Tibial artery (tissue), 4 donors: ENCODE data around the gene JAKMIP1.

Experiments
- DNase-seq, 2 donors: peaks; one replicate each; pipeline ENCODE4 v3.0.0-alpha.2; 2019
- H3K27ac ChIP-seq, 2 donors: fragments of 200-600 bp; sonication (generic) in 1 of 2; 1 replicate in 1 of 2; 2 replicates in 1 of 2; pipeline ENCODE4 v1.5.1; 2018 to 2019; ENCODE audit warnings: mild to moderate bottlenecking in 1 of 2
- H3K27me3 ChIP-seq, 2 donors: fragments of 200-600 bp; sonication (generic) in 1 of 2; one replicate each; pipeline versions ENCODE4 v1.5.1 to v1.6.0; 2016 to 2019
- H3K36me3 ChIP-seq, 3 donors: fragments of 200-600 bp; sonication (generic) in 2 of 3; one replicate each; pipeline ENCODE4 v1.5.1; 2016 to 2019; ENCODE audit warnings: mild to moderate bottlenecking in 2 of 3
- H3K4me1 ChIP-seq, 4 donors: fragments of 200-600 bp; sonication (generic) in 2 of 4; 1 replicate in 3 of 4; 2 replicates in 1 of 4; pipeline ENCODE4 v1.5.1; 2016 to 2019
- H3K4me3 ChIP-seq, 2 donors: fragments of 200-600 bp; sonication (generic) in 1 of 2; 1 replicate in 1 of 2; 2 replicates in 1 of 2; pipeline ENCODE4 v1.5.1; 2018 to 2019; ENCODE audit warnings: mild to moderate bottlenecking in 2 of 2
- H3K9me3 ChIP-seq, 3 donors: fragments of 200-600 bp; sonication (generic) in 1 of 3; one replicate each; pipeline ENCODE4 v1.5.1; 2016 to 2019
- CTCF ChIP-seq, 2 experiments: fragments of 200-600 bp in 1 of 2; fragments of 450-650 bp in 1 of 2; IDR thresholded peaks; one replicate each; pipeline ENCODE4 v1.5.1; 2017 to 2019; ENCODE audit warnings: antibody characterized with exemption in 2 of 2, mild to moderate bottlenecking in 1 of 2, moderate library complexity in 1 of 2
- intact Hi-C: fragments of 100-400 bp; cut with DNase I; formaldehyde crosslinking; loops from one replicate; pipeline ENCODE4 v1.15.0; 2023; ENCODE audit warnings: low total_unique reads

JAKMIP1 gene

GRCh38 chr4:6055436-6055835 is 144.9 kb downstream of the JAKMIP1 start:
- no peak for DNase-seq
- intact Hi-C loops = no loop called here
- Histone ChIP-seq H3K36me3 (no peaks in the 10 kb centered on the region), H3K4me3 (no peak overlapping the region), H3K4me1 (no peaks in the 10 kb centered on the region), H3K27me3 (peaks cover 0 to 6% of the 10 kb centered on the region in 2 donors), H3K27ac (no peak overlapping the region), H3K9me3 (peaks cover 6 to 42% (median 34%) of the 10 kb centered on the region in 3 donors)
- no peak for TF ChIP-seq CTCF (IDR thresholded peaks at IDR 0.05)

- no peak for TF ChIP-seq CTCF (IDR thresholded peaks at IDR 0.05)
- DNase-seq = no peak
- Histone ChIP-seq H3K9me3 (peaks cover 6 to 39% (median 30%) of the 10 kb centered on the region in 3 donors), H3K27ac (no peak overlapping the region), H3K27me3 (peaks cover 0 to 7% of the 10 kb centered on the region in 2 donors), H3K4me3 (no peak overlapping the region), H3K36me3 (no peaks in the 10 kb centered on the region), H3K4me1 (no peaks in the 10 kb centered on the region)
- intact Hi-C loops = no loop called here
Measured at GRCh38 chr4:6055030-6055429, 145.3 kb downstream of the JAKMIP1 start.

- H3K9me3 ChIP-seq = peaks cover 6 to 32% (median 23%) of the 10 kb centered on the region in 3 donors
- intact Hi-C loops = no loop called here
- peaks cover 0 to 7% of the 10 kb centered on the region in 2 donors for H3K27me3 ChIP-seq
- H3K4me3 ChIP-seq = no peak overlapping the region
- no peak for TF ChIP-seq CTCF (IDR thresholded peaks at IDR 0.05)
- DNase-seq = no peak
- no peaks in the 10 kb centered on the region for H3K4me1 ChIP-seq
- no peaks in the 10 kb centered on the region for H3K36me3 ChIP-seq
- no peak overlapping the region for H3K27ac ChIP-seq
Measured at GRCh38 chr4:6054162-6054922, 146.0 kb downstream of the JAKMIP1 start.

GRCh38 chr4:6052679-6053078 is 147.7 kb downstream of the JAKMIP1 start:
- Histone ChIP-seq H3K27me3 (peaks cover 0 to 7% of the 10 kb centered on the region in 2 donors), H3K36me3 (no peaks in the 10 kb centered on the region), H3K4me3 (no peak overlapping the region), H3K27ac (no peak overlapping the region), H3K4me1 (no peaks in the 10 kb centered on the region), H3K9me3 (peaks cover 0 to 15% (median 8%) of the 10 kb centered on the region in 3 donors)
- DNase-seq = no peak
- no peak for TF ChIP-seq CTCF (IDR thresholded peaks at IDR 0.05)
- intact Hi-C loops = no loop called here

GRCh38 chr4:6050551-6050950 is 149.8 kb downstream of the JAKMIP1 start:
- H3K9me3 ChIP-seq = no peaks in the 10 kb centered on the region
- intact Hi-C loops = no loop called here
- no peak for TF ChIP-seq CTCF (IDR thresholded peaks at IDR 0.05)
- no peaks in the 10 kb centered on the region for H3K4me1 ChIP-seq
- H3K36me3 ChIP-seq = no peaks in the 10 kb centered on the region
- H3K27me3 ChIP-seq = peaks cover 0 to 13% of the 10 kb centered on the region in 2 donors
- H3K27ac ChIP-seq = no peak overlapping the region
- DNase-seq = no peak
- H3K4me3 ChIP-seq = no peak overlapping the region
